ENCODE measurements around the gene ROCK2. TPM values are rescaled to one million over a fixed set of nuclear protein-coding genes. Genes with fewer than 3 reads are reported as not detected.

The ROCK2 gene
- total and polyA plus RNA-seq, 7 donors, result 12.1 to 84.4 (median 60.8) TPM

GRCh38 chr2:11131166-11131920, 213.1 kb downstream of the ROCK2 start:
- DNase-seq (peak in 1 of 2 donors; percentile 20), ATAC-seq (no peak)
- H3K9me3 ChIP-seq, result no peaks in the 10 kb centered on the region
- H3K27ac ChIP-seq, result no peak overlapping the region
- TF ChIP-seq CTCF (IDR thresholded peaks at IDR 0.05), result no peak
- H3K27me3 ChIP-seq (ENCODE audit: insufficient read depth in 3 of 3, low read length in 2 of 3), result peaks cover 0 to 7% (median 0%) of the 10 kb centered on the region in 3 donors
- intact Hi-C loops (cut with DNase I), result loop anchor here (5.0 to 10.0 kb wide), 3 partner anchors 53 to 453 kb away; no protein-coding TSS in a partner anchor
- H3K4me1 ChIP-seq, result peaks cover 18% of the 10 kb centered on the region
- 76 to 82% (median 77%) methylated on average over 20 of the region's 20 CpGs for WGBS, 3 donors
- H3K36me3 ChIP-seq (ENCODE audit: insufficient read depth in 1 of 2, low read depth in 1 of 2), result no peaks in the 10 kb centered on the region
- no peak overlapping the region for H3K4me3 ChIP-seq

Other genes with a start within 250 kb of the ROCK2 start
- 1 to 10 TPM; 3.9 to 6.7 (median 4.7) TPM for gene SLC66A3, start 189.2 kb downstream of the ROCK2 start, total RNA-seq
- 1 to 10 TPM; 4.3 to 5.2 (median 5.1) TPM for gene SLC66A3, start 189.2 kb downstream of the ROCK2 start, polyA plus RNA-seq
- 10 to 100 TPM; 19.5 to 38.4 (median 25.7) TPM for gene E2F6, start 121.5 kb upstream of the ROCK2 start, total RNA-seq
- 10 to 100 TPM; 20.7 to 56.4 (median 31.3) TPM for gene E2F6, start 121.5 kb upstream of the ROCK2 start, polyA plus RNA-seq
- 10 to 100 TPM in 2 of 4 donors, 1 to 10 TPM in 2; 1.7 to 17.5 (median 11.4) TPM for gene GREB1, start 189.4 kb upstream of the ROCK2 start, total RNA-seq
- gene GREB1, start 189.4 kb upstream of the ROCK2 start, polyA plus RNA-seq, result 1 to 10 TPM; 1.3 to 3.2 (median 2.1) TPM